PC-3 (cell line): ENCODE data around the gene UBQLN4.

ENCODE experiments used
- CTCF ChIP-seq: fragments of 300-600 bp; sonication (generic); conservative IDR thresholded peaks from 2 replicates; pipeline ENCODE4 v1.5.1; 2017; ENCODE audit warnings: antibody characterized with exemption, low read depth, mild to moderate bottlenecking, low read length
- EZH2 ChIP-seq: fragments of 300-600 bp; sonication (generic); IDR thresholded peaks from one replicate; pipeline ENCODE4 v1.6.1; 2017; ENCODE audit warnings: antibody characterized with exemption, mild to moderate bottlenecking, low read length; ENCODE audit not compliant: unreplicated experiment
- EZH2phosphoT487 ChIP-seq: fragments of 300-600 bp; sonication (generic); IDR thresholded peaks from 2 replicates; pipeline ENCODE4 v1.6.1; 2018; ENCODE audit warnings: mild to moderate bottlenecking, antibody characterized with exemption, low read length, borderline replicate concordance

DNA sequence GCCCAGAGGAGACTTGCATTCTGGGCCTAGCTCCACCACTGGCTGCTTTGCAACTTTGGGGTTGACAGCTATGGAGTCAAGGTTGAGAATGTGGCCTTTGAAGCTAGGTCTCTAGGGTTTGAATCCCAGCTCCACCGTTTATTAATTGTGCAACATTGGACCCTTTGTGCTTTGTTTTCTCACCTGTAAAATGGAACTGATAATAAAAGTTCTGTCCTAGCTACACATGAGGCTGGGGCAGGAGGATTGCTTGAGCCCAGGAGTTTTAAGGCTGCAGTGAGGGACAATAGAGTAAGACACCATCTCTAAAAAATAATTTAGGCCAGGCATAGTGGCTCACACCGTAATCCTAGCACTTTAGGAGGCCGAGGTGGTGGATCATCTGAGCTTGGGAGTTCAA is 45.7 kb upstream of the UBQLN4 start:
- TF ChIP-seq CTCF: no peak
- TF ChIP-seq EZH2phosphoT487: no peak
- no peak for TF ChIP-seq EZH2
